Measurements from ENCODE around the gene CEP57. TPM values are rescaled to one million over a fixed set of nuclear protein-coding genes. Genes with fewer than 3 reads are reported as not detected.

The CEP57 gene
- polyA plus RNA-seq, 1 donor (not counting 4 experiments of a cell fraction or from before 2014, with no cell fraction given) = 27.1 TPM

DNA sequence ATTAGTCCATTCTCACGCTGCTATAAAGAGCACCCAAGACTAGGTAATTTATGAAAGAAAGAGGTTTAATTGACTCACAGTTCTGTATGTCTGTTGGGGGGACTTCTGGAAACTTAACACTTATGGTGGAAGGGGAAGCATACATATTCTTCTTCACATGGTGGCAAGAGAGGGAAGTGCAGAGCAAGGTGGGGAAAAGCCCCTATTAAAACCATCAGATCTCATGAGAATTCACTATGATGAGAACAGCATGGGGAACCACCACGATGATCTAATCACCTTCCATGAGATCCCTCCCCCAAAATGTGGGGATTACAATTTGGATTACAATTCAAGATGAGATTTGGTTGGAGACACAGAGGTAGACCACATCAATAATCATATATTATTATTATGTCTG, 25.7 kb downstream of the CEP57 start:
- Histone ChIP-seq H3K9me3 (ENCODE audit: control insufficient read depth, low read depth, low read length) (no peaks in the 10 kb centered on the region), H3K27ac (ENCODE audit: control insufficient read depth, insufficient read depth, low read length) (no peak overlapping the region), H3K4me2 (ENCODE audit: control insufficient read depth, extremely low read depth, insufficient read depth, low read depth, low read length) (no peak overlapping the region), H3K9me1 (ENCODE audit: control insufficient read depth, extremely low read depth, insufficient read depth, low read length) (no peaks in the 10 kb centered on the region), H3K79me2 (ENCODE audit: control insufficient read depth, insufficient read depth, low read length) (no peaks in the 10 kb centered on the region), H3K36me3 (ENCODE audit: control insufficient read depth in 2 of 2, extremely low read depth in 1 of 2, insufficient read depth in 2 of 2, low read length in 2 of 2) (peaks cover 0 to 4% of the 10 kb centered on the region in 2 experiments), H3K9ac (ENCODE audit: control insufficient read depth, extremely low read depth, insufficient read depth, low read length) (no peak overlapping the region), H2AFZ (ENCODE audit: control insufficient read depth, low read length) (no peak overlapping the region), H3K4me3 (ENCODE audit: control insufficient read depth in 2 of 3, extremely low read depth in 1 of 3, insufficient read depth in 2 of 3, low read depth in 1 of 3, low read length in 3 of 3) (no peak overlapping the region), H3K4me1 (ENCODE audit: control insufficient read depth, extremely low read depth, insufficient read depth, low read length) (no peaks in the 10 kb centered on the region), H3K27me3 (ENCODE audit: control insufficient read depth, extremely low read depth, insufficient read depth, low read length) (no peaks in the 10 kb centered on the region), H4K20me1 (ENCODE audit: control insufficient read depth, extremely low read depth, insufficient read depth, low read length) (no peaks in the 10 kb centered on the region)
- no peak for TF ChIP-seq EZH2 (IDR thresholded peaks at IDR 0.05; ENCODE audit: low read length)
- TF ChIP-seq, protein P1, sequence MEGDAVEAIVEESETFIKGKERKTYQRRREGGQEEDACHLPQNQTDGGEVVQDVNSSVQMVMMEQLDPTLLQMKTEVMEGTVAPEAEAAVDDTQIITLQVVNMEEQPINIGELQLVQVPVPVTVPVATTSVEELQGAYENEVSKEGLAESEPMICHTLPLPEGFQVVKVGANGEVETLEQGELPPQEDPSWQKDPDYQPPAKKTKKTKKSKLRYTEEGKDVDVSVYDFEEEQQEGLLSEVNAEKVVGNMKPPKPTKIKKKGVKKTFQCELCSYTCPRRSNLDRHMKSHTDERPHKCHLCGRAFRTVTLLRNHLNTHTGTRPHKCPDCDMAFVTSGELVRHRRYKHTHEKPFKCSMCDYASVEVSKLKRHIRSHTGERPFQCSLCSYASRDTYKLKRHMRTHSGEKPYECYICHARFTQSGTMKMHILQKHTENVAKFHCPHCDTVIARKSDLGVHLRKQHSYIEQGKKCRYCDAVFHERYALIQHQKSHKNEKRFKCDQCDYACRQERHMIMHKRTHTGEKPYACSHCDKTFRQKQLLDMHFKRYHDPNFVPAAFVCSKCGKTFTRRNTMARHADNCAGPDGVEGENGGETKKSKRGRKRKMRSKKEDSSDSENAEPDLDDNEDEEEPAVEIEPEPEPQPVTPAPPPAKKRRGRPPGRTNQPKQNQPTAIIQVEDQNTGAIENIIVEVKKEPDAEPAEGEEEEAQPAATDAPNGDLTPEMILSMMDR (optimal IDR thresholded peaks at IDR 0.05 in 1 of 3, IDR thresholded peaks at IDR 0.05 in 1 of 3, conservative IDR thresholded peaks at IDR 0.05 in 1 of 3; ENCODE audit: extremely low read depth in 1 of 3, insufficient read depth in 2 of 3, low read length in 3 of 3) = no peak
- no peak for FAIRE-seq
- dilution Hi-C loops (cut with MboI; ENCODE audit: extremely low pct_ligation_motif_present, low sequenced_read_pairs) = no loop called here
- DNase-seq (ENCODE audit: low read depth, low spot score) = no peak

DNA sequence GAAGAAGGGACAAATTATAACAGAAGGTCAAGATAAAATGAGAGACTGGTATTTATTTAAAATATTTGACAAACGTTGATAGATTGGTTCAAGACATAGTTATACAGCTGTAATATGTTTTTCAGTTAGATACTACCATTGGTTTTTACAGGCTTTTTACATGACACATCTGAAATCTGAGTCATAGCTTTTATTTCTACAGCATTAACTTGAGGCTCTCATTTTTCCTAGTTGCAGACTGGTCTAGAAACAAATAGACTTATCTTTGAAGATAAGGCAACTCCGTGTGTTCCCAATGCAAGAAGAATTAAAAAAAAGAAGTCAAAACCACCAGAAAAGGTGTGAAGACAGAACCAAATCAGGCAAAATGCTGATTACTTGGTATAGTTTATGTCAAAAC, 31.3 kb downstream of the CEP57 start:
- Histone ChIP-seq H3K9me3 (ENCODE audit: control insufficient read depth, low read depth, low read length) (no peaks in the 10 kb centered on the region), H3K4me2 (ENCODE audit: control insufficient read depth, extremely low read depth, insufficient read depth, low read depth, low read length) (no peak overlapping the region), H3K27ac (ENCODE audit: control insufficient read depth, insufficient read depth, low read length) (no peak overlapping the region), H3K9me1 (ENCODE audit: control insufficient read depth, extremely low read depth, insufficient read depth, low read length) (no peaks in the 10 kb centered on the region), H3K9ac (ENCODE audit: control insufficient read depth, extremely low read depth, insufficient read depth, low read length) (no peak overlapping the region), H4K20me1 (ENCODE audit: control insufficient read depth, extremely low read depth, insufficient read depth, low read length) (no peaks in the 10 kb centered on the region), H3K36me3 (ENCODE audit: control insufficient read depth in 2 of 2, extremely low read depth in 1 of 2, insufficient read depth in 2 of 2, low read length in 2 of 2) (peaks cover 1 to 10% of the 10 kb centered on the region in 2 experiments), H3K79me2 (ENCODE audit: control insufficient read depth, insufficient read depth, low read length) (no peaks in the 10 kb centered on the region), H2AFZ (ENCODE audit: control insufficient read depth, low read length) (no peak overlapping the region), H3K27me3 (ENCODE audit: control insufficient read depth, extremely low read depth, insufficient read depth, low read length) (no peaks in the 10 kb centered on the region), H3K4me1 (ENCODE audit: control insufficient read depth, extremely low read depth, insufficient read depth, low read length) (no peaks in the 10 kb centered on the region), H3K4me3 (ENCODE audit: control insufficient read depth in 2 of 3, extremely low read depth in 1 of 3, insufficient read depth in 2 of 3, low read depth in 1 of 3, low read length in 3 of 3) (no peak overlapping the region)
- no peak for FAIRE-seq
- dilution Hi-C loops (cut with MboI; ENCODE audit: extremely low pct_ligation_motif_present, low sequenced_read_pairs) = no loop called here
- TF ChIP-seq, protein P1 (optimal IDR thresholded peaks at IDR 0.05 in 1 of 3, IDR thresholded peaks at IDR 0.05 in 1 of 3, conservative IDR thresholded peaks at IDR 0.05 in 1 of 3; ENCODE audit: extremely low read depth in 1 of 3, insufficient read depth in 2 of 3, low read length in 3 of 3) = no peak
- TF ChIP-seq EZH2 (IDR thresholded peaks at IDR 0.05; ENCODE audit: low read length) = no peak
- DNase-seq (ENCODE audit: low read depth, low spot score) = no peak
